HL-60/S4 (cell line): ENCODE data around the gene SRGAP2C.
"Not testable (repeated sequence)": the region's sequence is repeated elsewhere in the genome, so short reads cannot be mapped to it uniquely, and the experiment has no call there.

Experiments
- in situ Hi-C: fragments of 300-500 bp; cut with MboI; formaldehyde crosslinking; loops from 2 replicates; pipeline ENCODE4 v1.14.3; 2022; ENCODE audit warnings: low sequenced_read_pairs

The SRGAP2C gene

GRCh38 chr1:121278202-121278601, 93.4 kb downstream of the SRGAP2C start:
- in situ Hi-C loops, result not testable (repeated sequence)

DNA sequence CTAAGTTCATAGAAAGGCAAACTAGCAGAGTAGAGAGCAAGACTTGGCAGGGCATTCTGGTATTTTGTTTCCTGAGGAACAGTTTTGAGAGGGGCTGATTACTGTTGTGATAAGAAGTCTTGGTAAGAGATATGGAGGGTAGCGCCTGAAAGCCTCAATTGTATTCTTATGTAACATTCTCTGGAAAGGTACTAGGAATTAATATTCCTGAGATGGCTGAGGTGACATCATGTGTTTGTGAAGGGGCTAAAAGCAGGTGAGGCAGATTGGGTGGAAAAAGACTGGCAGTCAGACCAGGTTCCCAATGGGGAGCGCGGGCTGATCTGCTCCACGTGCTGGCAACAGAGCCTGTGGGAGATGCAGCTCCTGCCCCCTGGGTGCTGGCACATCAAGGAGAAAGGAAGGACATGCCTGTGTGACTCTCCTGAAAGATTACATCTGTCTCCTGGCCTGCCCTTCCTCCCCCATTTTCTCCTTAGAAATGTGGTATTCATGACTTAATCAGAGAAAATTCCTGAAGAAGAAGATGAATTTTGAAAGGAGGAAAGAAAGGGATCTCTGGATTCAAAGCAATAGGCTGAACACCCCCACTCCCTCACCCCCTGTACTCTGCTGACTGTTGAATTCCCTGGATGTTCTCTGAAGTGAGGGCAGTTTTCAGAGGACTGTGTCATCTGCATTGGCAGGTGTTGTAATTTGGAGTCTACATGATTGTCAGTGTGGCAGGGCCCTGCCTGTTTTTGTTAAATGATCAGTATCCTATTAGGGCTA, 94.2 kb downstream of the SRGAP2C start:
- in situ Hi-C loops, result not testable (repeated sequence)

DNA sequence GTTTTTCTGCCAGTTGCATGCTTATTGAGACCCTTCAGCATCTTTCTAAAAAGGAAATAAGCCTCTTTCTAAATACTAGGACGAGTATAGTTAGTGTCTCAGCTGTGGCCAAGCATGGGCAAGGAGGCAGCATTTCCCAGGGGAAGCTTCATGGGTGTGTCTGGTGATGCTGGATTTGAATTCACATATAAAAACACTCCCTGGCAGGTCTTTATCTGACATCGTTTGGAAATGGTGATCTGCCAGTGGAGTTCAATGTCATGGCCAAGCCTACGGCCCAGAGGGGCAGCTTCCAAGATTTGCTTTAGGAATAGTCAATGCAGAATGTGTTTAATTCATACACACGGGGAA, 94.7 kb downstream of the SRGAP2C start:
- in situ Hi-C loops, result not testable (repeated sequence)

- in situ Hi-C loops, result not testable (repeated sequence)
Observed at GRCh38 chr1:121280699-121281317, 96.0 kb downstream of the SRGAP2C start.

DNA sequence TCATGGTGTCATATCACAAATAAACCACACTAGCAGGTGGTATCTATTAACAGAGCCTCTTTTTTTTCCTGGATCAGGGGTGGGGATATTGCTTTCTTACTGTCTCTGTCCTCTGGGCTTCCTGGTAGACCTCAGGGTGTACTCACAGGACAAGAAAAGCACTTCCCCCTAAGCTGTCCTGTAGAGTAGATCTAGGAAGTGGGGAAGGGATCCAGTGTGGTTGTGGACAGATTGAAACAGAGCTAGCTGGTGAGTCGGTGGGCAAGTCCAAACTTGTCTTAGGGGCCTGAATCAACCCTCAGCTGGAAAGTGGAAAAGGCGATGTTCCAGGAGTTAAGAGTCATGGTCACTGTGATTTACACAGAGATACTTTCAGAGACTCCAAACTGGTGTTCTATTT, 96.7 kb downstream of the SRGAP2C start:
- in situ Hi-C loops, result not testable (repeated sequence)

- in situ Hi-C loops, result not testable (repeated sequence)
Observed at GRCh38 chr1:121283587-121284180, 98.9 kb downstream of the SRGAP2C start.

DNA sequence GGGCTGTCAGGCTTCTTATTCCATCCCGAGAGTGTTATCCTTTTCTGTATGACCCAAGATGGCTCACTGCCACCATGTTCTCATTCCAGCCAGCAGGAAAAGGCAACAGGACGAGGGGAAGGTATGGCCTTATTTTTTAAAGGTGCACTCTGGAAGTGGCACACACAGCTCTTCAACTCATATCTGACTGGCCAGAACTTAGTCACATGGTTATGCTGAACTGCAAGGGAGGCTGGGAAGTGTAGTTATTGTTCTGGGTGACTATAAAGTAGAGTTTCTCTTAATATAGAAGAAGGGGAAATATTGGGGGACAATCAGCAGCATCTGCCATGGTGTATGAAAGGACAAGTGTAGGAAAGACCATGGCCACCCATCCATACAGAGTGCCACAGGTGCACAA, 107.8 kb downstream of the SRGAP2C start:
- in situ Hi-C loops, result not testable (repeated sequence)

DNA sequence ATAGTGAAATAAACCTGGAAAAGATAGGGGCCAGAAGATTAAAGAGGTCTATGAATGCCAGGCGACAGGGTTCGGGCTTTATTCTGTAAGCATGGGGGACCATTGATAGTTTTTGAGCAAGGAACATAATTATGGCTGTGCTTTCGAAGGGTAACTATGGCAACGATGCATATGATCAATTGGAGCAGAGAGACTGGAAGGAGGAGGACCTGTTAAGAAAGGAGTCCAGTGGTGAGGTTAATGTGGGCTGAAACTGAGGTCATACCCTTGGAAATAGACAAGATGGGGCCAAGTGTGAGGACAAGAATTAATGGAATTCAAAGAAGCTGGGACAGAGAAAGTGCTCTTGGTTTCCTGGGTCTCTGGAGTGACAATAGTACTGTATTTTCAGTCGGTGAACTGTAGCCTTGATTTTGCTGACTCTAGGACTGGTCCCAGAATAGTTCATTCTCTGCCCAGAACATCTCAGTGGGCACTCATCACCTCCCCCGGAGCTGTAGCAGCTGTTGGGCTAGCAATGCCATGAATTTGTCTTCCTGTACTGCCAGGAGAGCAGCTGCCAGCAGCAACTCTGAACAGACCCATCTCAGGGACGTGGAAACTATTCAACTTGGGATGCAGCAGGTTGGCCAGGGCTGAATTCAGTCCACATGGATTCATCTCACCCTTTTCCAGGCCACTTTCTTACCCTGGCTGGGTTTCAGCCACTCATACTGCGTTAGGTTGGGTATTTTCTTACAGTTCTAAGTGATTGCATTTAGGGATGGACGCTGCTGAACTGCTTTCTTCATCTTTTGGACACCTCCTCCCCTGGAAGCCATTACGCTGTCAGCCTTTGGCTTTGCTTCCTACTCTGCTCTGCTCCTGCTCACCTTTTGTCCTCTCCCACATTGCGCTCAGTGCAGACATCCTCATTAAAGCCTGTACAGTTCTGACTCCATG, 108.8 kb downstream of the SRGAP2C start:
- in situ Hi-C loops, result not testable (repeated sequence)

DNA sequence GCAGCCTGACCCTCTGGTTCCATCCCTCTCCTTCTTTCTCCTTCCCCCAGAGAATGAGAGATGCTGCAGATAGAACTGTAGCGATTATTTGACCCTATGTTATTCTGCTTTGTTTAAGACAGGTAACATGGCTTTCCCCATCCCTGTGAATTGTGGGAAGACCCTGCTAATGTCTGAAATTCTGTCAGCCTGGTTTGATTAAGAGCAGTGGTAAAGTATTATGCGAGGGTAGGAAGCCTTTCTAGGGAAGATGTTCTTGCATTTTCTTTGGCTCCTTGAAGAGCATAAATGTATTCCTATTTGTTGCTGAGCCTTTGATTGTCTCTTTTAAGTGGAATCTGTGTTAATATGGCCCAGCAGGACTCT, 109.4 kb downstream of the SRGAP2C start:
- in situ Hi-C loops, result not testable (repeated sequence)

DNA sequence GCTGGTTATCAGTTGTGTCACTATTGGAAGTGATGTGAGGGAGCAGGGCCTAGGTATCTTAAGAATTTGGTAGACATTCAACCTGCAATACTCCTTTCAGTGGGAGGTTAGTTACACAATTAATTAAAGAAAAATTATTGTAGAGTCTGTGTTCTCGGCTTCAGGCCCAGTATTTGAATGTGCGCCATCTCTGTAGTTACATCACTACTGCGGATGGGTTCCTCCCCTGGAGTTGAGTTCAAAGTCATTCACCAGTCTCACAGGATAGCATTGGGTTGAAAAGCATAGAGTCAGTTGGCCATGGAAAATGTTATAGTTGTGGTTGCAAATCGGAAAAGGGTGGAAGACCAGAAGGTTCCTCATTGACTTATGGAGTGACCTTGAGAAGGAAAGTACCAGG, 111.8 kb downstream of the SRGAP2C start:
- in situ Hi-C loops, result not testable (repeated sequence)

DNA sequence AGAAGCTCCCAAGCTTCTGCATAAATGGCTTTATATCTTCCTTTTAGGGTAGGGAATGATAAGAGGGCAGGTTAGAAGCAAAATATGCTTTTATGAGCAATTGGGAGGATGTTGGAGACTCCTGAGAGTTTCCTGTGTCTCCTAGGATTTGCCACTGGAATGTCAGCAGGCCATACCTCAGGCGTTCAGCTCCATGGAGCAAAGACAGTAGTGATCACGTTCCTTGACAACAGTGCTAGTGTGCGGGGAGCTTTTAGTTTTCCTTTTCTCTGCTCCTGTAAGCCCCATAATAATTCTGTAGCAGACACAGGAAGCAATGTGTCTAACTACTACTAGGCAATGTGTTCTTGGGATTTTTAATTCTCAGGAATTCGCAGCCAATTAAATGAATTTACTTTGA, 113.8 kb downstream of the SRGAP2C start:
- in situ Hi-C loops, result not testable (repeated sequence)

DNA sequence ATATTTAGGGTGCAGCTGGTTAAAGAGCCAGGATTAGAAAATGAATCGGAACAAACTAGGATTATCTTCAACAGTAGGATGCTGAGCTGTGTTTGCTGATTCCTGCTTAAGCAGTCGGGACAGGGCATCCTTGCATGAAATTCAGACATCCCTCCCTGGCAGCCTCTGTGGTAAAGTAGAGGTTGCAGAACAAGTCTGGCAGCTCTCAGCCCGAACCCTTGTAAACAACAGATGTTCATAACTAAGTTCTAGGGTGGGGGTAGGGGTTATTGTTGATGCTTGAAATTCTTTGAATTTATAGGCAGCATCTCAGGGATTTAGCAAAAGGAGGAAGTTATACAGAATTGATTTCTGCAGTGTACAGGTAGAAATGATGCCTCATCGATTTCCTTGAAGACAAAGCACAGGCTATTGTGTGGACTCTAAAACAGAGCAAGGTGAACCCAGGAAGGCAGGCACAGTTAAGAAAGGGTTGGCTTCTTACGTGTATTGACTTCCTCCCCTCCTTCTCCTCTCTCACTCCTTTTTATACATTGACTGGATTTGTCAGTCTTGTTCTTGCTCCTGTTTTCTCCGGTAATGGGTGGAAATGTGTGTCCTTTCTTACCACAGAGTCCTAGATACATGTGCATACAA, 114.9 kb downstream of the SRGAP2C start:
- in situ Hi-C loops, result not testable (repeated sequence)

GRCh38 chr1:121301876-121302275, 117.1 kb downstream of the SRGAP2C start:
- in situ Hi-C loops, result not testable (repeated sequence)

GRCh38 chr1:121307759-121308158, 123.0 kb downstream of the SRGAP2C start:
- in situ Hi-C loops, result not testable (repeated sequence)

DNA sequence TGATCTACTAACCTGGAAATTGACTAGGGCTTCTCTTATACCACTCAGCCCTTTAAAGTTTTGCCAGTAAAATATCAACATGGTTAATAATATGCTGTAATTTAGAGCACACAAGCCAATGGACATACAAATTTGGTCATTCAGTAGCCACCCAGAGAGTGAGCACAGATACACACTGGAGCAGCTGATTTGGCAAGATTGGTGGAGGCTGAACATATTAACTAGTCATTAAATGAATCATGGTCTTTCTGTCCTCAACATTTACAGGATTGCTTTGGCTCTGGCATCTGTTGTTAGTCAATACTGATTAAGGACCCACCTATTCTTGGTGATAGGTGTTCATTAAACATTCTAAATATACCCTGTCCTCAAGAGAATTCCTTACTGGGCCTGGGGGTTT, 130.7 kb downstream of the SRGAP2C start:
- in situ Hi-C loops, result not testable (repeated sequence)

- in situ Hi-C loops, result not testable (repeated sequence)
Observed at GRCh38 chr1:121316081-121316480, 131.3 kb downstream of the SRGAP2C start.

DNA sequence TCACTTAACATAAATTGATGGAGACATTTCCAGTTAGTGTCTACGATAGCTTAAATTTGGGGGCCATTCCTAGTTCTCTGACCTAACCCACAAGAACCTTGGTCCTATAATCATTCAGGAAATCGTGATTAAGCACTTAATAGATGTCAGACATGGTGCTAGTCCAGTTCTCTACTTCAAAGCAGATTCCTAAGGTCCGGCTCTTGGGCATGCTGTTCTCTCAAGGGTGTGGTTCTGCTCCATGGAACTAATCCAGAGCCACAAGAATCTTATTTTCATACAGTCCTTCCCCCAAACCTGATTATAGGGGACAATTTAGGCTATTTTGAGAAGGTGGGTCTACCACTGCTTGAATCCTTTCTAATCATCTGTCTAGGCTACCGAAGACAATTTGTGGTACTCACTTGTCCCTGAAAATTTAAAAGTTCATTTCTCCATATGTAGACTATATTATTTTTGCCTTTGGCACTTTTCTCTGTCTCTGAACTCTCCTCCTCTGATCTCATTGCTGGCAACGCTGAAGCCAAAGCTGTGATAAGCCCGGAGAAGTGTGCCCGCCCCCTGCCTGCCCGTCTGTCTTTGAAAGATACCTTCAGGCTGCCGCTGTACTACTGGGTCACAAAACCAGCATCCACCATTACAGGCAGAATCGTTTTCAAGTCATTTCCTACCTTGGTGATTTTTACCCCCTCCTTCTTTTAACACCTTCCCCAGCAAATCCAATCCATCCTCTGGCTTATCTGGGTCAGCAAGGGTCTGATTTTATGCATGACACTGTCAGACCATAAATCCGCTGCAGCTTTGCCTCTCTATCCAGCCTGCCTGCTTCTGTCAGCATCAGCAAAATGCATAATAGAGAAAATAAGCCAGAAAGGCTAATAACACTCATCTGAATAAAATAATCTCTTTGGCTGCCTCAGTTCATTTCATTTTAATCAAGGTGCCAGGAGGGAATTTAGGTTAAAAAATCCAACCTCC, 133.0 kb downstream of the SRGAP2C start:
- in situ Hi-C loops, result not testable (repeated sequence)

GRCh38 chr1:121318687-121319086, 133.9 kb downstream of the SRGAP2C start:
- in situ Hi-C loops, result not testable (repeated sequence)

DNA sequence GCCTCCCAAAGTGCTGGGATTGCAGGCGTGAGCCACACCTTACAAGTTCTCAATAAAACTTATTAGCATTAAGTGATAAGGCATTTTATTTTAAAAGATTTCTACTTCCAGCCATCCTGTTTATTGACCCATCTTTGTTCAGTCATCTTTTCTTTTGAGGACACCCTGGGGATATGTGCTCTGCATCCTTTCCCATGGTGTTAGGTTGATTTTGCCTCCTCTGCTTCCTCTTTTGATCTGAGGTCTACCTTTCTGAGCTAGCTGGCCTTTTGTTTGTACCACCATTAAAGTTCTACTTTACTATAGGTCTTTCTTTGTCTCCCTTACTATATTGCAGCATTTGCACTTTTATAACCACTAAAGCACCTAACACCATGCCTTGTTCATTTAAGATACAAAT, 136.9 kb downstream of the SRGAP2C start:
- in situ Hi-C loops, result not testable (repeated sequence)
